Panc1 (cell line): ENCODE results near the gene TNFSF11.

Experiments used
- CTCF ChIP-seq: fragments of 450-650 bp; IDR thresholded peaks from 2 replicates; pipeline ENCODE4 v1.5.1; 2017; ENCODE audit warnings: mild to moderate bottlenecking
- POLR2AphosphoS5 ChIP-seq: IDR thresholded peaks from 2 replicates; pipeline ENCODE4 v1.6.1; 2012; ENCODE audit warnings: mild to moderate bottlenecking, low read depth, low read length, moderate library complexity
- SIN3A ChIP-seq: IDR thresholded peaks from 2 replicates; pipeline ENCODE4 v1.6.1; 2012; ENCODE audit warnings: low read depth, mild to moderate bottlenecking, low read length, moderate library complexity, borderline replicate concordance; ENCODE audit not compliant: insufficient read depth
- TCF7L2 ChIP-seq: IDR thresholded peaks from 2 replicates; pipeline ENCODE4 v1.6.1; 2011; ENCODE audit warnings: mild to moderate bottlenecking, low read depth, low read length, inconsistent platforms

- TF ChIP-seq POLR2AphosphoS5 (no peak), CTCF (no peak), TCF7L2 (no peak), SIN3A (no peak)
Observed at GRCh38 chr13:42602906-42603305, 29.0 kb downstream of the TNFSF11 start.
